T-helper 17 cell (primary cell): ENCODE results near the gene NDUFA8. TPM values are rescaled to one million over a fixed set of nuclear protein-coding genes. Genes with fewer than 3 reads are reported as not detected.
"Not testable (repeated sequence)": the region's sequence is repeated elsewhere in the genome, so short reads cannot be mapped to it uniquely, and the experiment has no call there.

ENCODE experiments used
- ATAC-seq: fragments of 150-1000 bp; cut with Tn5 transposase; 2 replicates; pipeline ENCODE4 v1.10.0; 2021; ENCODE audit warnings: mild to moderate bottlenecking, moderate library complexity
- DNase-seq, 3 donors: peaks; one replicate each; pipeline versions ENCODE4 v3.0.0 to v3.0.0-alpha.2; 2020 to 2021
- H3K9me3 ChIP-seq: one replicate; pipeline ENCODE4 v1.7.0; 2013; ENCODE audit warnings: low read length, mild to moderate bottlenecking; ENCODE audit not compliant: control insufficient read depth, poor library complexity, severe bottlenecking
- H3K27ac Mint-ChIP-seq: one replicate; pipeline ENCODE4 v1.8.0; 2022; ENCODE audit warnings: mild to moderate bottlenecking, moderate library complexity, mixed read lengths
- H3K27me3 Mint-ChIP-seq: one replicate; pipeline ENCODE4 v1.8.0; 2022; ENCODE audit warnings: mixed read lengths
- H3K36me3 Mint-ChIP-seq: one replicate; pipeline ENCODE4 v1.8.0; 2022; ENCODE audit warnings: low read depth, mixed read lengths
- H3K4me1 Mint-ChIP-seq: one replicate; pipeline ENCODE4 v1.8.0; 2022; ENCODE audit warnings: mild to moderate bottlenecking, mixed read lengths
- H3K4me3 Mint-ChIP-seq: one replicate; pipeline ENCODE4 v1.8.0; 2022; ENCODE audit warnings: mild to moderate bottlenecking, moderate library complexity, mixed read lengths
- total RNA-seq, 4 donors: library from RNA in 2 of 4; stranded (reverse) in 2 of 4; gene quantifications; one replicate each; pipeline ENCODE4 v1.2.3 and lab custom pipeline; 2022 to 2026

The NDUFA8 gene
- total RNA-seq, 2 donors from 2014 or later: 9.2 to 13.0 TPM

DNA sequence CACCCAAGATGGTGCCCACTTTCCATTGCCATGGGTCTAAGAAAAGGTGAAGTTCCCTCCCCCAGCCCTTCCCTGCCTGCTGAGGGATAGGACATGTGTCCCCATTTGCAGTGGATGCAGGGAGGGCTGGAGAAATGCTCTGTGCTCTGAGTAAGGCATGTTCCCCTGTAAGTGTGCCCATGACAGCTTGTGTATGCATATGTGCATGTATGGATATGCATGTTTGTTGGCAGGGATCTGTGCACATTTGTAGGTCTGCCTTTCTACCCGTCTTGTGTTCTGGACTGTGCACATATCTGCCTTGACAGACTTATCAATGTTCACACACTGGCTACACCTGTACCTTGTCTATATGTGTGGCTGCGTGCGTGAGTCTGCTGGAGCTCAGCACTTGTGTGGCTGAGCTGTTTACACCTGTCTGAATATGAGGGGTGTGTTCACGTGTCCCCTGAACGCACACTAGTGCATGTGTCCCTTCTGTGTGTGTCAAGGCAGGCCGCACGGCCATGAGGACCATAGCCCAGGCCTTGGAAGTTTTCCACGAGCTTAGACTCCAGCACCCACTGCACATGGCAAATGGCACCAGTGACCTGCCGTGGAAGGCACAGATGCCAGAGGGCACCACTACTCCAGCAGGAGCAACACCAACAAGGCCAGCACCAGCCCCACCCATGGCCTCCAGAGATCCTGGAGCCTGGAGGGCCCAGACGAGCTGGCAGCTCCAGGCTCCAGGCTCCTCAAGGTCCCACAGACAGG lies 39.1 kb downstream of the NDUFA8 start:
- peaks cover 11% of the 10 kb centered on the region for H3K4me1 Mint-ChIP-seq
- ATAC-seq (no peak), DNase-seq (no peak)
- no peak overlapping the region for H3K4me3 Mint-ChIP-seq
- H3K27me3 Mint-ChIP-seq: peaks cover 25% of the 10 kb centered on the region
- H3K36me3 Mint-ChIP-seq: peaks cover 5% of the 10 kb centered on the region
- H3K9me3 ChIP-seq: no peaks in the 10 kb centered on the region
- H3K27ac Mint-ChIP-seq: no peak overlapping the region

DNA sequence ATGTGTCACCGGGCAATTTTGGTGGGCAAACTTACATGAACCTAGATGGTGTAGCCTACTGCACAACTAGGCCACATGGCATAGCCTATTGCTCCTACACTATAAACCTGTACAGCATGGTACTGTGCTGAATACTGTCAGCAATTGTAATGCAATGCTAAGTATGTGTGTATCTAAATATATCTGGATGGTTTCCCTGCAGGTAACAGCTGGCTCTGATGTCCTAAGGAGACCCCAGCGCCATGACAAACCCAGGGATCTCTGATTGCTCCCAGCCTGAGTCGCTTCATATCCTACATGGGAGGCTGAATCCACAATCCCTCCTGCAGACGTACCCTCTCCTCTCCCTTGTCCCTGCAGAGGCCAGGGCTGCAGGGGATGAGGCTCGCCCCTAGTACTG lies 39.9 kb downstream of the NDUFA8 start:
- Mint-ChIP-seq H3K4me3 (no peak overlapping the region), H3K36me3 (peaks cover 3% of the 10 kb centered on the region), H3K4me1 (peaks cover 8% of the 10 kb centered on the region), H3K27me3 (peaks cover 25% of the 10 kb centered on the region), H3K27ac (no peak overlapping the region)
- H3K9me3 ChIP-seq: no peaks in the 10 kb centered on the region
- ATAC-seq (no peak), DNase-seq (no peak)

DNA sequence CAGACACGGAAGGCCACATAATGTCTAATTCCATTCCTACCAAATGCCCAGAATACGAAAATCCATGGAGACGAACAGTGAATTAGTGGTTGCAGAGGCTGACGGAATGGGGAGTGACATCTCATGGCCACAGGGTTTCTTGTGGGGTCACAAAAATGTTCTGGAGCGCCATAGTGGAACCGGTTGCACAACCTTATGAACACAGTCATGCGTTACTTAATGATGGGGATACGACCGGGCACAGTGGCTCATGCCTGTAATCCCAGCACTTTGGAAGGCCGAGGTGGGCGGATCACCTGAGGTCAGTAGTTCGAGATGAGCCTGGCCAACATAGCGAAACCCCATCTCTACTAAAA lies 40.4 kb downstream of the NDUFA8 start:
- ATAC-seq: no peak
- H3K36me3 Mint-ChIP-seq: peaks cover 3% of the 10 kb centered on the region

DNA sequence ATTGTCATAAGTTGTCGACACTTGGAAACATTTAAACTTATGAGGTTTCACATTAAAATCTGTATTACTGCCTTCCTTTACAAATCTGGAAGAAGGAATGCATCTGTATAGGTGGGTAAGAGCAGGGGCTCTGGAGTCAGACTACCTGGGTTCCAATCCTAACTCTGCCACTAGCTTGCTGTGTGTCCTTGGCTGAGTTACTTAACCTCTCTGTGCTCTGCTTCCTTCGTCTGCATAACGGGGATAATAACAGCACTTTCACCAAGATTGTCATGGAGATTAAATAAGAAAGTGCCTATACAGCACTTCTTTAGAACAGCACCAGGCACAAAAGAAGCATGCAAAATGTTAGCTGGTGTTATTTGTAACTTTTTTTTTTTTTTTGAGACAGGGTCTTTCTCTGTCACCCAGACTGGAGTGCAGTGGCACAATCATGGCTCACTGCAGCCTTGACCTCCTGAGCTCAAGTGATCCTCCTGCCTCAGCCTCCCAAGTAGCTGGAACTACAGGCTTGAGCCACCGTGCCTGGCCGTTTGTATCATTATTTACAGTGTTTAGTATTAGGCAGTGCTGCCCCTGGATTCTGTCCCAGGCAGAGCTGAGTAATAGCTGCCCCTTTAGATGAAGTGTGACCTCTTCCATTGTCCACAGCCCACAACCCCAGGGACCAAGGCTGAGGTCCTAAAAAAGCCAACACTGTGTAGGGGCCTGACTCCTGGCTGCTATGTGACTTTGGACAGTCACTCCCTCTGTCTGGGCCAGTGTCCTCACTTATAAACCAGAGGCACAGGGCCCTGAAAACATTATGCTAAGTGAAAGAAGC lies 41.0 kb downstream of the NDUFA8 start:
- DNase-seq (no peak), ATAC-seq (no peak)
- peaks cover 20% of the 10 kb centered on the region for H3K27me3 Mint-ChIP-seq
- H3K36me3 Mint-ChIP-seq: peaks cover 3% of the 10 kb centered on the region
- no peaks in the 10 kb centered on the region for H3K9me3 ChIP-seq
- H3K4me1 Mint-ChIP-seq: peaks cover 5% of the 10 kb centered on the region
- H3K27ac Mint-ChIP-seq: no peak overlapping the region
- H3K4me3 Mint-ChIP-seq: no peak overlapping the region

More for the DNA sequence above, 40.4 kb downstream of the NDUFA8 start:
- Mint-ChIP-seq H3K27me3 (peaks cover 22% of the 10 kb centered on the region), H3K4me3 (no peak overlapping the region), H3K27ac (no peak overlapping the region), H3K4me1 (peaks cover 5% of the 10 kb centered on the region)
- no peak for DNase-seq
- H3K9me3 ChIP-seq: no peaks in the 10 kb centered on the region

DNA sequence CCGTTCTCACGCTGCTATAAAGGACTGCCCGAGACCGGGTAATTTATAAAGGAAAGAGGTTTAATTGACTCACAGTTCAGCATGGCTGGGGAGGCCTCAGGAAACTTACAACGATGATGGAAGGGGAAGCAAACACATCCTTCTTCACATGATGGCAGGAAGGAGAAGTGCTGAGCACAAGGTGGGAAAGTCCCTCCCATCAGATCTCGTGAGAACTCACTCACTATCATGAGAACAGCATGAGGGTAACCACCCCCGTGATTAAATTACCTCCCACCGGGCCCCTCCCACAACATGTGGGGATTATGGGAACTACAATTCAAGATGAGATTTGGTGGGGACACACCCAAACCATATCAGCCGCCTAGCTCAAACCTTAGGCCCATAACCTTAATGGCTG lies 42.3 kb downstream of the NDUFA8 start:
- not testable (repeated sequence) for H3K27ac Mint-ChIP-seq, H3K9me3 ChIP-seq, H3K4me3 Mint-ChIP-seq, H3K36me3 Mint-ChIP-seq, ATAC-seq, DNase-seq, H3K4me1 Mint-ChIP-seq
- H3K27me3 Mint-ChIP-seq: peaks cover 20% of the 10 kb centered on the region

DNA sequence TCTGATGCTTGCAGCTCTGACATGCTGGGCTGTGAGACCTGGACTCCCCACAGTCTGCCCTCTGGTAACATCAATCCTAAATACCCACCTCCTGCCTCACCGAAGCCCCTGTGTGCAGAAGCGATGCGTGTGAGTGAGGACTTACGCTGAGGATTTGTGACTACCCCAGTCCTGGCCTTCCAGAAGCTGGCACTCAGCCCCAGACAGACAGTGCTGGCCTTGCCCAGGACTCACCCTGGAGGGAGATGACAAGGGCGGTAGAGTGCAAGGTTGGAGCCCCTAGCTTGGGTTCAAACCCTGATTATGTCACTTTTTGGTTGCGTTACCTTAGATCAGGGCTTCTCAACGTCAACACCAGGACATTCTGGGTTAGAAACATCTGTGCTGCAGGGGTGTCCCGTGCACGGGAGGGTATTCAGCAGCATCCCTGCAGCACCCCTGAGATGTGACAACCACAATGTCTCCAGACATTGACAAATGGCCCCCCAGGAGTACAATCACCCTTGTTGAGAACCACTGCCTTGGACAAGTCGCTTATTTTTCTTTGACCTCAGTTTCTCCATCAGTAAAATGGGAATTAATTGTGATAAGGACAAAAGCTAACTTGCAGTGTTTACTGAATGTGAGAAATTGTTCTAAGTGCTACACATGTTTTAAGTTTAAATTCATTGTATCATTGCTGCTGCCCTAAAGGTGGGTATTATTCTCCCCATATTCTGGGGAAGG lies 43.0 kb downstream of the NDUFA8 start:
- DNase-seq (no peak), ATAC-seq (no peak)
- Mint-ChIP-seq H3K27ac (no peak overlapping the region), H3K4me1 (peaks cover 3% of the 10 kb centered on the region), H3K36me3 (peaks cover 3% of the 10 kb centered on the region), H3K4me3 (no peak overlapping the region), H3K27me3 (peaks cover 22% of the 10 kb centered on the region)
- no peaks in the 10 kb centered on the region for H3K9me3 ChIP-seq

DNA sequence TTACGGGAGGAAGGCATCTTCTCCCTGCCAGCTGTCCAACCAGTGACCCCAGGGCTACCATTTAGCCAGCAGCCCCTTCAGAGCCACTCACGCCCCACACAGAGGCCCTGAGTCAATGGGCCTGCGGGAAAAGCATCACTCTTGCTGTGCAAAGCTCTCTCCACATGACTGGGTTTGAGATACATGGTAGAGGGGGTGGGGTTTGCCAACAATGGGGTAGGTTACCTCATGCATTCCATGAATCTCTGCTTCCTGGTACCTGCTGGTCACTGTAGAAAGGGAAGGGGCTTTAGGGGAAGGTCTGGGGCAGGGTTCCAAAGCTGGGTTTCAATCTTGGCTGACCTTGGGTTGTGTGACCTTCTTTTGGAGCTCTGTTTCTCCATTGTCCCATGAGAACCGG lies 43.5 kb downstream of the NDUFA8 start:
- Mint-ChIP-seq H3K36me3 (peaks cover 3% of the 10 kb centered on the region), H3K27me3 (peaks cover 22% of the 10 kb centered on the region)

DNA sequence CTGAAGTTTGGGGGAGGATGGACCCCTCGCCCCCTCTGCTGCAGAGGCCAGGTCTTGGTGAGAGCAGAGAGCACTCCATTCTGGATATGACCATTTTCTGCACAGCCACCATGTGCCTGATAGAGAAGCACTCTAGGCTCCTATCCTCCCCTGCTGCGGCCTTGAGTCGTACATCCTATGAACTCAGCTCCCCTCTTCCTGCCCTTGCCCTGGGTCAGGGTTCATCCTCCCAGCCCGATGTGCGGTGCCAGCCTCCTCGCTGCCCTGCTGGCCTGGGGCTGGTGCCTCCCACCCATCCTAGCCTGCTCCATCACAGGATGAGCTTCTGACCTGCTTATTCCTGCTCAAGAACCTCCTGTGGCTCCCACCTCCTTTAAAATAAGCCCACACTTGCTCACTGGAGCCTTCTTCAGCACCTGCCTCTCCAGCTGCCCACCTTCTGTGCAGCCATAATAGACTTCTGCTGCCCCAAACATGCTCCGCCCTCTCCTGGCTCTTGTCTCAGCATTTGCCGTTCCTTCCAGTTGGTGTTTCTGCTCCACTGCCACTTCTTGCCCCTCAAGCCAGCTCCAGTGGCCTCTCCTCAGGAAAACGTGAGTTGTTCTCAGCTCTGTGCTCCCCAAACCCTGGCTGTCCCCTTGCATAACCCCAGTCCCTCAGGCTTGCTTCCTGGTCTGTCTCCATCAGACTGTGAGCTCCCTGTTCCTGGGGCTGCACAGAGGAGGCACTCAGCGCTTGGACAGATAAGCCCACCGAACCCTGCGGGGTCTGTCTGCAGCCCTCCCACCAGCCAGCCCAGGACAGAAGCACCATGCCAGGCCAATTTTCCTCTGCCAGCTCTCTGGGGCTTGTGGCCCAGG lies 44.2 kb downstream of the NDUFA8 start:
- peaks cover 3% of the 10 kb centered on the region for H3K4me1 Mint-ChIP-seq
- peaks cover 3% of the 10 kb centered on the region for H3K36me3 Mint-ChIP-seq
- peaks cover 22% of the 10 kb centered on the region for H3K27me3 Mint-ChIP-seq
- no peaks in the 10 kb centered on the region for H3K9me3 ChIP-seq
- H3K27ac Mint-ChIP-seq: no peak overlapping the region
- no peak overlapping the region for H3K4me3 Mint-ChIP-seq
- no peak for DNase-seq
- no peak for ATAC-seq

More for the DNA sequence above, 43.5 kb downstream of the NDUFA8 start:
- no peak for DNase-seq
- no peak overlapping the region for H3K27ac Mint-ChIP-seq
- peaks cover 3% of the 10 kb centered on the region for H3K4me1 Mint-ChIP-seq
- H3K4me3 Mint-ChIP-seq: no peak overlapping the region
- no peaks in the 10 kb centered on the region for H3K9me3 ChIP-seq
- no peak for ATAC-seq

DNA sequence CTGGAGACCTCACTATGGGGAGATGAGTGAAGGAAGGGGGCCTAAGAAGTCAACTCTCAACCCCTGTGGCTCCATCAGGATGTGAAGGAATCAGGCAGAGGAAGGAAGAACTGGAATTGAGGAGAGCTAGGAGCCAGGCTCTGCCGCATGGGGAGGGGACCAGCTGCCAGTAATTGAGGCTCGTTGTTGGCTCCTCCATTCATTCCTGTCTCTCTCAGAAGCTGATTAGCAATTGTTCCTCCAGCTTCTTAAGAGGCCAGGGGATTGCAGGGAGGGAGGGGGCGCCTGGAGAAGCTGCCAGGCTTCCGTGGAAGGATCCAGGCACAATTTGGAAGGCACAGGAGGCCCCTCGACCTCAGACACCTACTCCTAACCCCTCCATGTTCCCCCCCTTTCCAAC lies 46.0 kb downstream of the NDUFA8 start:
- peaks cover 3% of the 10 kb centered on the region for H3K4me1 Mint-ChIP-seq
- H3K36me3 Mint-ChIP-seq: peaks cover 3% of the 10 kb centered on the region
- no peak overlapping the region for H3K27ac Mint-ChIP-seq
- H3K9me3 ChIP-seq: no peaks in the 10 kb centered on the region
- DNase-seq (no peak), ATAC-seq (no peak)
- peaks cover 22% of the 10 kb centered on the region for H3K27me3 Mint-ChIP-seq
- no peak overlapping the region for H3K4me3 Mint-ChIP-seq

DNA sequence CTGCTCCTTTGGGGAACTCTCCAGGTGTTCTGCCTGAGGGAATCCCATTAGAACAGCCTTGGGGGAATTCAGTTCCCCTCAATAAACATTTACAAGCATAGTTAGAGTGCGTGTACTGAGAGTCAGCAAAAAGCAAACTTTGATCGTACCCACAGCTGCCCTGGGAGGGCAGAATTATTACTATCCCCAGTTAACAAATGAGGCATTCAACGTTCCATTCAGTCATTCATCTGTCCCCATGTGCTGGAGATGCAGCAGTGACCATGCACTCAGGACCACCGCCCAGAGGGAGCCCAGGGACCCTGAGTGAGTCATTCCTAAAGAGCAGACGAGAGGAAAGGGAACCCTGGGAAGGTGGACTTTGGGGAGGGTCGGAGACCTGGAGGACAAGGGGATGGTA lies 47.3 kb downstream of the NDUFA8 start:
- H3K9me3 ChIP-seq: no peaks in the 10 kb centered on the region
- ATAC-seq: no peak
- H3K27me3 Mint-ChIP-seq: peaks cover 27% of the 10 kb centered on the region
- DNase-seq: no peak
- peaks cover 3% of the 10 kb centered on the region for H3K36me3 Mint-ChIP-seq
- H3K4me3 Mint-ChIP-seq: no peak overlapping the region
- H3K4me1 Mint-ChIP-seq: peaks cover 7% of the 10 kb centered on the region
- no peak overlapping the region for H3K27ac Mint-ChIP-seq

DNA sequence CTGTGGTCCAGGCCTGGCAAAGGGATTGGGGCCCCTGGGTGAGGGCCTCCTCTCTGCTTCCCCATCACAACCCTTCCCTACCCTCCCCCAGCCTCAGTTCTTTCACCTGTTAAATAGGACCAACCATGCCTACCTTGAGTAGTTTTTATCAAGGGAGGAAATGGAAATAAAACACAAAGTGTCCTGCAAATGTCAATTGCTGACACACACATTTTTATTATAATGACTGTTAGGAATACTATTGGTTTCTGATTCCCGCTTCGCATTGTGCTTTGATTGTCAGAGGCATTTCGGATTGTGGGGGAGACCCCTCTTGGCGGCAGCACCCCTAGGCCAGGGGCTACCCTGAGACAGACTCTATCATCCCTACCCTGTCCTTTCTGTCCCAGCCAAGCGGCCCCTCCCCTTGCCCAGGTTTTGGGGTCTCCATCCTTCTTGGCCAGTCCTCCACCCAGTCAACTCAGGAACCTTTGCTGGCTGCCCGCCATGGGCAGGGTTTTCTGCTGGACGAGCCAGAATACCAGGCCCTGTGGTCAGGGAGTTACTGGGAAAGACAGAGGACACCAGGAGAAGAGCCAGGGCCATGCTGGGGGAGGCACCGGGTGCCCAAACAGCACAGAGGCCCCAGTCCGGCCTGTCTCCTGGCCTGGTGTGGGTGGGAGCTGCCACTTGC lies 48.0 kb downstream of the NDUFA8 start:
- Mint-ChIP-seq H3K4me1 (peaks cover 7% of the 10 kb centered on the region), H3K36me3 (peaks cover 3% of the 10 kb centered on the region), H3K27me3 (peaks cover 27% of the 10 kb centered on the region), H3K4me3 (no peak overlapping the region), H3K27ac (no peak overlapping the region)
- DNase-seq (no peak), ATAC-seq (no peak)
- no peaks in the 10 kb centered on the region for H3K9me3 ChIP-seq

DNA sequence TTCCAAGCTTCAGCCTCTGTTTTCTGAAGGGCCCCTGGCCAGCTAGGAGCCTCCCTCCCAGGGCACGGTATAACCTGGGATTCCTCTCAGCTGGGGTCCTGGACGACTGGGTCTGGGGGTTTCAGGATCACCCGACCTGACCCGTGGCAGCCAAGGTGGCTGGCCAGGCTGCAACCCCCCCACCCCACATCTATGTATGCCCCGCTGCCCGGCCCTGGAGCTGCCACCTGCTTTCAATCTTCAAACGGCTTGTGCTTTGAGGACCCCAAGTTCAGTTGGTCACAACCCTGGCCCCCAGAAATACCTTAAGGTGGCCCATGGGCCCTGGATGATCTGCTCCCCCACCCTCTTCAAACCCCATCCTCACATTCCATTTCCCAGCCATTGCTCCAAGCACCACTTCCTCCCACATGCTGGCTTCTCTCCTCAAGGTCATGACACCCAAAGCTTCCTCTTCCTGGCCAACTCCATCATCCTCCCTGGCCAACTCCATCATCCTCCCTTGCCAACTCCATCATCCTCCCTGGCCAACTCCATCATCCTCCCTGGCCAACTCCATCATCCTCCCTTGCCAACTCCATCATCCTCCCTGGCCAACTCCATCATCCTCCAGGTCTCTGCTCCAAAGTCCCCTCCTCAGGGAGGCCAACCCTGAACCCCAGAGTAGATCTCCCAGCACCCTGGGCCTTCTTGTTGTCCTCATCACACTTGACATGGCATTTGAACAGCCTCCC lies 49.3 kb downstream of the NDUFA8 start:
- no peak overlapping the region for H3K27ac Mint-ChIP-seq
- no peak overlapping the region for H3K4me3 Mint-ChIP-seq
- no peaks in the 10 kb centered on the region for H3K9me3 ChIP-seq
- no peak for DNase-seq
- peaks cover 21% of the 10 kb centered on the region for H3K27me3 Mint-ChIP-seq
- peaks cover 7% of the 10 kb centered on the region for H3K4me1 Mint-ChIP-seq
- H3K36me3 Mint-ChIP-seq: peaks cover 2% of the 10 kb centered on the region
- ATAC-seq: no peak
